NCI-H2081 treated with DMSO at 0.1 percent for 48 hours (cell line): Measurements from ENCODE around the gene IL22RA1.

Experiments
- DNase-seq: peaks from one replicate; lab custom pipeline; 2025; lab: John Stamatoyannopoulos, UW

The IL22RA1 gene

DNA sequence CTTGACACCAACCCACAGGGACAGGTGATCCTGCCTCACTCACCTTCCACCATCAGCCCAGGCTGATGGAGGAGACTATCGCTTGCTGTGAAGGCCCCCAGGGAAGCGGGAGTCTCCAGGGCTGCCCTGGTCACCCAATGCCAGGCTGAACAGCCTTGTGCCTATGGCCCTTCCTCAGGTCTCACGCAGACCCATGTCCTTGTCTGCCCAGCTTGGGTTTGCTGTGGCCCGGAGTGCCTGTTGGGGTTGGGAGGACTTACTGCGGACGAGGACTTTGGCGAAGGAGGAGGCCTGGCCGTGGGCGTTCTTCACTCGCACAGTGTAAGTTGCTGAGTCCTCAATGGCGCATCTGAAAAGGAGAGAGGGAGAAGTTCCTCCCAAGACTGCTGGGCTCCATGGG is 45.3 kb downstream of the IL22RA1 start:
- DNase-seq: no peak

DNA sequence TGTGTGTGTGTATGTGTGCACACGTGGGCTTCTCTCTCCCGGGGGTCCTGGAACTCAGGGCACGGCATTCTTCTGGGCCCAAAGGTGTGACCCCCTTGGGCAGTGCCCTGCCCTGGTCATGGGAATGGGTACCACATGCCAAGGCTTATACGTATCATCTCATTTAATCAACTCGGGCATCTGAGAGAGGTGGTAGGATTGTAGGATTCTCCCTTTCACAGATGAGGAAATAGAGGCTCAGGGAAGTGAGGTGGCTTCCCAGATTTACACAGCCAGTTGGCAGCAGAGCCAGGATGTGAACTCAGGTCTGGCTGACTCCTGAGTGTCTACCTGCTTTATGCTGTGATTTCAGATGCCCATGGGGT is 46.2 kb downstream of the IL22RA1 start:
- no peak for DNase-seq

DNA sequence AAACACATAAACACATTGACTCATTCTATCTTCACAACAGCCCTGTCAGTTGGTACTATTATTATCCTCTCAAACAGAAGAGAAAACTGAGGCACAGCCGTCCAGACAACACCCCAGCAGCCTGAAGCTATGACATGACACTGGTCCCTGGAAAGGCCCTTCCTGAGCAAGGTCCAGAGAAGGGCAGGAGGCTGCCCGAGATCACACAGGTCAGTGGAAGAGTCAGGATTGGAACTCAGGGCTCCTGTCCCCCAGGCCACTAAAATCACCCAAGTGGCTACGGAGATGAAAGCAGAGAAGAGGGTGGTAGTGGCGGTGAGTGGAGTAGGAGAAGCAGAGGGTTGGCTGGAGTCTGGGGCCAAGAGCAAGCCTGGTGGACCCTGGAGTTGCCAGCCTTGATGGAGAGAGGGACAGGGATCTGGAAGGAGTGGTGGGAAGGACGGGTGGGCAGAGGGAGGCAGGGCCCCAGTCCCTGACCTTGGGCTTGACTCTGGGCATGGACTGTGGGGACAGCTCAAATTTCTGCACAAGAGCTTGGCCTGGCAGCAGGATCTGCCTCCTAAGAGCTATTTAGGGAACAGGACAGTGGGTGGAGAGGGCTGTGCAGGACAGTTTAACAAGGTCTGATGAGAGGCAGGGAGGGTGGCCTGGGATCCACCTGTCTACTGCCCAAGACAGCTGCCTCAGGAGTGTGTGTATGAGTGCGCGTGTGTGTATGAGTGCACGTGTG is 46.8 kb downstream of the IL22RA1 start:
- no peak for DNase-seq

DNA sequence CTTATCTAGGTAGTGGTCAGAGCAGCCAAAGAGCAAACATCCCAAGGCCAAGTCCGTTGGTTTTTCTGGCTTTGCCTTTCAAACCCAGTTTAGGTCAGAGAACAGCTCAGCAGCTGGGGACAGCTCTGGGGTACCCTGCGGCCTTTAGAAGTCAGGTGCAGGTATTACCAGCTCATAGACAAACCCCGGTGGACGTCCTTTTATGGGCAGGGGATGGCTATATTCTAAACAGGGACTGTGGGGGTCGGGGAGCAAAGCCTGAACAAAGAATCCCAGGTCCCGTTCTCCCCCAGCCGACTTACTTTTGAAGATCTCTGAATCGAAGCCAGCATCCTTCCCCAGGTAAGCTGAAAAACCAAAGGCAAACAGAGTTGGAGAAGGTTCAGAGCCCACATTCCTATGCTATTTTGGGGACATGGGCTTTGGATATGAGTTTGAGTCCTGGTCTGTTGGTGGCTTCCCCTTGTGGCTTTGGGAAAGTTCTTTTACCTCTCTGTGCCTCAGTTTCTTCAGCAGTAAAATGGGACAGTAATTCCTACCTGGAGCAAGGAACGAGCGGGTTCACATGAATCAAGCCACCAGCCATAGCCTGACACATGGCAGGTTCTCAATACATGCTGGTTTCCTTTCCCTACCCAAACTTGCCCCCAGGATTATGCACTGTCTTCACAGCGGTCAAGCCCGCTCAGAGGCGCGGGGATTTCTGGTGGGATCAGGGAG is 47.6 kb downstream of the IL22RA1 start:
- no peak for DNase-seq

DNA sequence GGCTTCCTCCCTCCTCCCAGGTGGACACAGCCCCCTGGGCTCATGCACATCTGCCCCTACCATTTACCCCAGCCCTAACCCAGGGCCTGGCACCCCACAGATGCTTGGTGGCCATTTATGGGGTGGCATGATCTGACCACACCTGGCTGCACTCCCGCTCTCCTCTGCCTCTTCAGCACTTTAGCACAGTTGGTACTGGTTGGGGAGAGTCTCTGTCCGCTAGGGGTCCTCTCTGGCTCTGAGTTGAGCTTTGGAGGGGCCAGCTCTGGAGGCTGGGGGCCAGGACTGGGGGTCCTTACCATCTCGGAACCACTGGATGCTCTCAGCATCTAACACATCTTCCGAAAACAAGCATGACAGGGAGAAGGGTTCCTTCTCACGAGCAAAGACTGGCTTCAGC is 48.4 kb downstream of the IL22RA1 start:
- no peak for DNase-seq

DNA sequence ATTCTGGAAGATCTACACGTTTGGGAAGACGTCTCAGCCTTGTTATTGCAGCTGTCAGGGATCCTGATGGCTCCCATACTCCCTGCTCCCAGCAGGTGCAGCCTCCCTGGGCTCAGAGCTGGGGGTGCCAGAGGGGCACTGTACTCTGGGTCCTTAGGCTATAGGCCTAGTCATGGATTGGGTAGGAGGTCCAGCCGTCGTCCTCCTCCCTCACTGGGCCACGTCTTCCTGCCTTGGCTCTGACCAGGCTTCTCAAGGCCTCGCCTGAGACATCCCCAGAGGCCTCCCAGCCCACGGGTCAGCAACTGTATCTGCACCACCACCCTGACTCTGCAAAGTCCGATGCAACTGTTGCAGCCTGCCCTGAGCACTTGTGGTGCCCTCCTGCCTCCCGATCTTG is 49.2 kb downstream of the IL22RA1 start:
- no peak for DNase-seq

DNA sequence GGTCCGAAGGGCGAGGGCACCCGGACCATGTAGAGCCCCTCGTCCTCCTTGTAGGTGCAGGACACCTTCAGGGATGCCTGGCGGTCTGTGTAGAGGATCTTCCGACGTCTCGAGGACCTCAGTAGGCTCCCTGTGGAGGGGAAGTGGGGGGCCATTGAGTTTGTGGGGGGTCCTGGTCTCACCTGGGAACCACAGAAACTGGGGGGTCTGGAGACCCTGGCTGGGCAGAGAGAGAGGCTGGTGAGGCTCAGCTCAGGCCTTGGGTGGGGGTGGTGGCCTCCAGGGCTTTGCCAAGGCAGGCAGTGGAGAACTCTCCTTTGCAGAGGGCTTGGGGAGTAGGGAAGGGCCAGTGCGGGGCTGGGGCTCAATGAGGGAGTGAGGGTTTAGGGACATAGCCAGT is 50.0 kb downstream of the IL22RA1 start:
- no peak for DNase-seq

DNA sequence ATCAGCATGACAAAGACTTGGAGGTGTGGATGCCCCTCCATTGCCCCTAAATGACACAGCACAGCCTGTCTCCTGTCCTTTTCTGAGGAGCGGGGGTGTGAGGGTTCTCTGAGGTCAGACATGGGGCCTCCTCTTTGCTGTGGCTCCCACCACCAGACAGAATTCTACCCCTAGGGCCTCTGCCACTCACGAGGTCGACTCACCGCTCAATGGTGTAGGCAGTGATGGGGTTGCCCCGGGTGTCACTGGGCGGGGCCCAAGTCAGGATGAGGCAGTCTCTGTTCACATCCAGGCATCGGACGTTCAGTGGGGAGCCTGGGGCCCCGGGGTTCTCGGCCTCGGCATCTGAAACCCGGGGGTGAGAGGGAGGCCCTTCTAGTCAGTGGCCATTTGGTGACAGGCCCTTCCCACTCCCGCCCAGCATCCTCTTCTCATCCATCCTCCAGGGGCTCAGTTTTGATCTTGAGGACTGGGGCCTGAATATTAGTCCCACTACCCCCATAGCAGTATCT is 50.9 kb downstream of the IL22RA1 start:
- DNase-seq: no peak

DNA sequence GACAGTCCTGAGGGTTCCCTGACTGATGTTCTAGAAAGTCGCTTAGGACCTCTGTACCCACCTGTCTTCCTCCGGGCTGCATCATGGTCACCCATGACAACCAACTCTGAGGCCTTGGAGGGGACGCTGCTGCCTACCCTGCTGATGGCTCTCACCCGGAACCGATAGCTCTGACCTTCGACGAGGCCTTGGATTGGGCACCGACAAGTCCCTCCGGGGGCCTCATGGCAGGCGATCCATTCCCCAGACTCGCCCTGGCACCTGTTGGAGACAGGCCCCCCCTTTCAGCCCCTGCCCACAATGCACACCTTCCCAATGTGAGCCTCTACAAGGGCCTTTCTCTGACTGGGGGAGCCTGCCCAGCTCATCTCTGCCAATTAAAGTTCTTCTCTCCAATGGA is 52.2 kb downstream of the IL22RA1 start:
- DNase-seq: no peak

DNA sequence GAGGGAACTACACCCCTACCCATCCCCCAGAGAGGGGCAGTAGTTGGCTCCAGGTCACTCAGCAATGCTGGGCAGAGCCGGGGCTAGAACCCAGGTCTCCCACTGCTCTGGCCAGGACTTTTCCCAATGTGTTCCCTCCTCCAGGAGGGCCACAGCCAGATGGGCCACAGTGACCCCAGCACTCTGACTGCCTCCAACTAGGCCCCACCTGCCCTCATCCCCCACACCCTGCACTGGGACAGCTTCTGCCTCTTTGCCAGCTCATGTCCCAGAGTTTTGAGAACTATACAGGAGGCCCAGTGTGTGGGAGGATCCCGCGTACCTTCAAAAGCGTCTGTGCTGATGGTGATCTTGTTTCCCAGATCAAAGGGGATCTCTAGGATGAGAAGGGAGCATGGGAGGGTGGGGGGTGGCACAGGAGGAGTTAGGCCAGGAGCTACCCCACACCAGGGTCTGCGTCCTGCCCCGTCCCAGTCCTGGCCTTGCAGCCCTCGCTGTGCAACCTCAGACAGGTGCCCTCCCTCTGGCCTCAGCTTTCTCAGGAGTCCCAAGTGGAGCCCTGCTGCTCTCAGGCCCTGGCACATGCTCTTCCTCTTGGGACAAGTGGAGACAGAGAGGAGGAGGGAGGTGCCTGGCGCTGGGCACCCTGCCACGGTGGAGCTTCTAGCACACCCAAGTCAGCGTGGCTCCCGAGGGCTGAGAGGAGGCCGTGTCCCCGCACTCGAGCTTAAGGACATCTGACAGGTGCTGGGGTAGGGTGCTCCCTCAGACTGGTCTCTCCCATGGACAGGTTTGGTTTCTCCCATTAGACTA is 53.0 kb downstream of the IL22RA1 start:
- DNase-seq: no peak

DNA sequence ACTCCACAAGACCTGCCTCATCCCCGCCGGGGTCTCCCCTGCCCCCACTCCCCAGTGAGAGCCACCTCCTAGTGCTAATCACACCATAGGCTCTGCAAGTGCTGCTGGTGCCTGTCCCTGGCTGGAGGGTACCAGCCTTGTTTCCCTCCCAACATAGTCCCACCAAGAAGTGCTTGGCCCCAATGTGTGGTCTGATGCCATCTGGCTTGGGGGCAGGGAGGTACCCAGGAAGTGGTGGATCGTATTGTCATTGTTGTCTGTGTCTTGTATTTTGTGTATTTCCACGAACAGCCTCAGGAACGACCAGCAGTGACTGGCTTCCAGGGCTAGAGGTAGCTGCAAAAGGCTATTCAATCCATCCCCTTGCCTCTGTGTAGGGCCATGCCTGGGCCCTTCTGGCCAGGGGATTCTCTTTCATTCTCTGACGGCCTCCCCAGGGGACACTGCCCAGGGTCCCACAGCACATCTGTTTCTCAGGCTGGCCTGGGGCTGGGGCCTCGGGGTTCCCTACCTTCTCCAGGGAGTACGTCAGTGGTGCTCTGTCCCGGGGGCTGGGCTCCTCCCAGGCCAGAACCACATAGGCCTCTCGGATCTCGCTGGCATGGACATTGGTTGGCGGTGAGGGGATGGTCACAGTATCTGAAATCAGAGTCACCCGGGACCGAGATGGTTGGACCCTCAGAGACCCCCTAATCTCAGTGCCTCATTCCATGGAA is 53.8 kb downstream of the IL22RA1 start:
- DNase-seq: no peak

DNA sequence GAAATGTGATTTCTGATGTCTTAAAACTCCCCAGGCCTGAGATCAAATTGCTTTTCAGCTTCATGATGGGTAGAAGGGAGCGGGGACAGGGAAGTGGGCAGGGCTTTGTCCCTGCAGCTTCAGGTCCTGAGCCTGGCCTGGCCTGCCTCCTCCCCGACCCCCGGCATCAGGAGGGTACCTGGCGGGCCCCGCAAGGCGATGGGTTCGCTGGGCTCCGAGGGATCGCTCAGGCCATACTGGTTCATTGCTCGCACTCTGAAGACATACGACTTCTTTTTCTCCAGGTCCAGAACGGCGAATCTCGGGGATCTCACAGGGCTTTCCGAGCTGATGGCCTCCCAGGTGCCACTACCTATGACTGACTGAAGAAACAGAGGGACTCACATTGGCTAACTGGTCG is 56.5 kb downstream of the IL22RA1 start:
- no peak for DNase-seq

DNA sequence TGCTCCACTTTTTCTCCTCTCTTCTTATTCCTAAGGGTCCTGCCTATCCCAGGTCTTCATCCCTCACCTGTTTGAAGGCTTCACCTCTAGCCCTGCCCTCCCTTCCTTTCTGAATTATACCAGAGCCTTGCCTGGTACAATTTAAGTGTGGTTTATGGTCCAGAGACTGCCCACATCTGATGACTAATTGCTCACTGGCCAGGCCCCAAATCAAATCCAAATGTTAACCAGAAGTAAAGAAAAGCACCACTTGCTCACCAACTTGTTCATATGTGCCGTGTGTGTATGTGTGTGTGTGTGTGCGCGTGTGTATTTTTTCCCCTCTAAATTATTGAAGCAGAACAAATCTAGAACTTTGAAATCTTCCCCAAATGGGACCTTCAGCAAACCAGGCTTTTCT is 57.4 kb downstream of the IL22RA1 start:
- no peak for DNase-seq

DNA sequence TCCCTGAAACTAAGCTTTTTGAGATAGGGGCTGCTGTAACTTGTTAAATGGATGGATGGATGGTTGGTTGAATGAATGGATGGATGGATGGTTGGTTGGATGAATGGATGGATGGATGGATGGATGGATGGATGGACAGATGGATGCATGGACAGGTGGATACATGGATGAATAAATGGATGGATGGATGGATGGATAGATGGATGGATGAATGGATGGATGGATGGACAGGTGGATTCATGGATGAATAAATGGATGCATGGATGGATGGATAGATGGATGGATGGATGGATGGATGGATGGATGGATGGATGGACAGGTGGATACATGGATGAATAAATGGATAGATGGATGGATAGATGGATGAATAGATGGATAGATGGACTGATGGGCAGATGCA is 57.9 kb downstream of the IL22RA1 start:
- no peak for DNase-seq

DNA sequence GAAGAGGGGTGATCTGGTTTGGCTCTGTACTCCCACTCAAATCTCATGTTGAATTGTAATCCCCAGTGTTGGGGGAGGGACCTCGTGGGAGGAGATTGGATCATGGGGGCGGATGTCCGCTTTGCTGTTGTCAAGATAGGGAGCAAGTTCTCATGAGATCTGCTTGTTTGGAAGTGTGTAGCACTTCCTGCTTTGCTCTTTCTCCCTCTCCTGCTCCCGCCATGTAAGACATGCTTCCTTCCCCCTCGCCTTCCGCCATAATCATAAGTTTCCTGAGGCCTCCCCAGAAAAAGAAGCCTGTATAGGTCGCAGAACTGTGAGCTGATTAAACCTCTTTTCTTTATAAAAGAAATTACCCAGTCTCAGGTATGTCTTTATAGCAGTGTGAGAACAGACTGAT is 58.9 kb downstream of the IL22RA1 start:
- DNase-seq: no peak

DNA sequence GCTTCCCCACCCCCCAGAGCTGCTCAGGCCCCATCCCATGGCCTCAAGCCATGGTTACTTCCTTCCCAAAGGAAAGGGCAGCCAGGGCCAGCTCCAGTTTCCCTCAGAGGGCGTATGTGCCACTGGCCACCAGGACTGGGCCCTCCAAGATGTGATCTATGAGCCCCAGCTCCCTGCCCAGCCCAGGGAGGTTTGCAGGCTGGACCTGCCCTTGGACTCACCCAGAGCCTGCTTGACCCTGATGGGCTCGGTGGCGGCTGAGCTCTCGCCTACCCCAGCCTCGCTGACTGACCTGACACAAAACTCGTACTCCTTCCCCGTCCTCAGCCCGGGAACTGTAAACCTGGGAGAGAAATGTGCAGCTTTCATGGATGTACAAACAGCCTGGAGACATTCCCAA is 60.6 kb downstream of the IL22RA1 start:
- no peak for DNase-seq

DNA sequence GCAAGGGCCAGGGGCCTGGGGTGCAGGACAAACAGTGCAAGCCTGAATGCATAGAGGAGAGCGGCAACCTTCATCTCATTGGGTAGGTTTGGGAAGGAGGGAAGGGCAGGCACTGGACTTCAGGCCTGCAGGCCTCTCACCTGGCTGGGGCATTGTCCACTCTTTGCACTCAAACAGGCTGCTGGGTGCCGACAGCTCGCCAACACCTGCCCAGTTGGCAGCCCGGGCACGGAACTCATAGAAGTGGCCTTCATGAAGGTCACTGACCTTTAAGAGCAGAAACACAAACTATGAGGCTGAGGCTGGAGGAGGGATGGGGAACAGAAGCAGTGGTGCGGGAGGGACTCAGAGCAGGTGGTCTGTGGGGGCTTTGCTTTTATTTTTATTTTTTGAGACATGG is 61.8 kb downstream of the IL22RA1 start:
- DNase-seq: no peak

DNA sequence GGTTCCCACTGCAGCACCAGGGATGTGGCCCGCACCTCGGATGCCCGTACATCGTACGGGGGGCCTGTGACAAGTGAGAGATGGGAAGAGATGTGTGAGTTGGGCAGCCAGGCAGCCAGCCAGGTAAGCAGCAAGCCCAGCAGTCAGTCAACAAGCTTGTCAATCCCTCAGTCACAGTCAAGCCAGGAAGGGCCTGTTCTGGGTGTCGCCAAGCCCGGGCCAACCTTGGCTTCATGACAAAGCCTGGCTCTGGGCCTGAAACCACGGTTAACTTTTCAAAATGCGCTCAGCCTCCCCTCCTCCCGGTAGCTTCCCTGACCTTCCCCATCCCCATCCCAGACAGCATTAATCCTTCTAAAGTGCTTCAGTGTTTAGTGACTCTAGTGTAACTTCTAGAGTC is 62.8 kb downstream of the IL22RA1 start:
- DNase-seq: no peak

DNA sequence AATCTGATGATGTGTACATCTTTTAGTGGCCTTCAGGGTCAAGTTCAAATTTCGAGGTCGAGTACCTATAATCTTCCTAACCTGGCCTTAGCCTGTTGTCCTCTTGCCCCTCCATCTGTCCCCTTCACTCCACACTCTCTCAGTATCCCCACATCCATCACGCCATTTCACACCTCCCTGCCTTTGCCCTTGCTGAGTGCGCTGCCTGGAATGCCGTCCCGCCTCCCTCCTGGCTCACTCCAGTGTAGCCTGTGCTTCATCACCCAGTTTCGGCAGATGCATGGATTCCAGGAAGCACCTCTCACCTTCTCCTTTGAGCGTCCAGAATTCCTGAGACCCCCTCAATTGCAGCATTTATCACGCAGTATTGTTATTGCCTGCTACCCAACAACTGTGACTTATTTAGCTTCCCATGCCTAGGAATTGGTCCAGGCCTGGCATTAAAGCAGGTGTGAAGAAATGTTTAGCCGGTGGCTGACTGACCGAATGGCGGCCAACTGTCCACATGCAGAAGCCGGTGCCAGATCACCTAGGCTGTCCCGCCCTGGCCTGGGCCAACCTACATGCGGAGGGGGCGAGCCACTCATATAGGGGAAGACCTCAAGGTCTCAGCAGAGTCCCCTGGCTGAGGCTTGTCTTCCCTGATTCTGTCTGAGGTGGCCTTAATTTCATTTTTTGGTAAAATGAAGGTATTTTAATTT is 65.5 kb downstream of the IL22RA1 start:
- DNase-seq: no peak

DNA sequence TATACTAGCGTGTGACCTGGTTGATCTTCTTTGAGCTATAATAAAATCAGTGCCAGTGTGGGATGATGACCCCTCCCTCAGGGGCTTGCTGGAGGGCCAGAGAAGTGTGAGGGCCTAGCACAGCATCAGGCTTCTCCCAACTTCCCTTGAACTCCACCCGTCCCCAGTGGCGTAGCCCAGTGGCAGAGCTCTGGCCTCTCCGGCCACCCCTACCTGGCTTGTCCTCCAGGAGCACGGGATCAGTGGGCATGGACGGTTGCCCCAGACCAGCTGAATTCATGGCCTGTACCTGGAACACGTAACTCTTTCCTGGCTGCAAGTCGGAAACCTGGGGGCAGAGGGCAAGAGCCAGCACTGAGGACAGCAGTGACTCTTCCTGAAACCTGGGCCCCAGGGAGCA is 67.0 kb downstream of the IL22RA1 start:
- no peak for DNase-seq

DNA sequence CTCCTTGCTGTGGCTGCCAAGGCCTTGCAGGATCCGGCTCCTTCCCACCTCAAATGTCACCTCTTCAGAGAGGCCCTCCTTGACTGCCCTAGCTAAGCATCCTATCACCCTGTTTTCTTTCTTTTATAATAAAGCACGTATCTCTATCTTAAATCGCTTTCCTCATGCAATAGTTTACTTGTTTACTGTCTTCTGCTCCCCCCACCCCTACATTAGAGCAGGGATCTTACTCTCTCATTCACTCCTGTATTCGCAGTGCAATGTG is 67.4 kb downstream of the IL22RA1 start:
- DNase-seq: no peak
